Activated CD4-positive, alpha-beta memory T cell treated with anti-CD3 and anti-CD28 coated beads for 36 hours (primary cell): ENCODE results near the gene STARD3NL. TPM values are rescaled to one million over a fixed set of nuclear protein-coding genes. Genes with fewer than 3 reads are reported as not detected.
"Not testable (repeated sequence)": the region's sequence is repeated elsewhere in the genome, so short reads cannot be mapped to it uniquely, and the experiment has no call there.

Source experiments
- CTCF ChIA-PET: fragments of 350-600 bp; sonication (Branson Sonifier 250); formaldehyde crosslinking; loops from one replicate; lab custom pipeline; 2021; ENCODE audit warnings: antibody characterized with exemption, inconsistent platforms; lab: Charles Lee
- POLR2A ChIA-PET: fragments of 350-600 bp; sonication (Branson Sonifier 250); formaldehyde crosslinking; loops from one replicate; lab custom pipeline; 2021; ENCODE audit warnings: antibody characterized with exemption; lab: Charles Lee
- DNase-seq: peaks from one replicate; pipeline ENCODE4 v3.0.0-alpha.2; 2020
- H3K27ac Mint-ChIP-seq: one replicate; pipeline ENCODE4 v1.8.0; 2021; ENCODE audit warnings: mixed read lengths
- H3K27me3 Mint-ChIP-seq: one replicate; pipeline ENCODE4 v1.8.0; 2021; ENCODE audit warnings: mixed read lengths
- H3K36me3 Mint-ChIP-seq: one replicate; pipeline ENCODE4 v1.8.0; 2021; ENCODE audit warnings: mixed read lengths
- H3K4me1 Mint-ChIP-seq: one replicate; pipeline ENCODE4 v1.8.0; 2021; ENCODE audit warnings: low read depth, mixed read lengths
- H3K4me3 Mint-ChIP-seq: one replicate; pipeline ENCODE4 v1.8.0; 2021; ENCODE audit warnings: mild to moderate bottlenecking, mixed read lengths
- H3K9me3 Mint-ChIP-seq: one replicate; pipeline ENCODE4 v1.8.0; 2021; ENCODE audit warnings: mixed read lengths
- intact Hi-C: fragments of 100-400 bp; cut with micrococcal nuclease; formaldehyde crosslinking; loops from one replicate; pipeline ENCODE4 v1.15.1; 2023
- total RNA-seq, 2 experiments: library from RNA; stranded (reverse); gene quantifications; one replicate each; pipeline ENCODE4 v1.2.3, GENCODE V29; 2021

Gene STARD3NL
- total RNA-seq, 2 experiments from 2014 or later = 34.4 to 34.7 TPM

GRCh38 chr7:38163671-38164070, 14.4 kb upstream of the STARD3NL start:
- no peak overlapping the region for H3K4me3 Mint-ChIP-seq
- intact Hi-C loops = no loop called here
- H3K4me1 Mint-ChIP-seq = peaks cover 8% of the 10 kb centered on the region
- DNase-seq = no peak
- no peaks in the 10 kb centered on the region for H3K36me3 Mint-ChIP-seq
- ChIA-PET CTCF (no interaction called here), POLR2A (no interaction called here)
- H3K27me3 Mint-ChIP-seq = peaks cover 12% of the 10 kb centered on the region
- no peaks in the 10 kb centered on the region for H3K9me3 Mint-ChIP-seq
- no peak overlapping the region for H3K27ac Mint-ChIP-seq

- ChIA-PET CTCF (interaction anchor here (1.2 to 2.2 kb wide), 3 partner anchors 47 to 200 kb away, joined by 4 to 5 read pairs (median 4); no protein-coding TSS in a partner anchor), POLR2A (no interaction called here)
- no peak for DNase-seq
- Mint-ChIP-seq H3K4me3 (no peak overlapping the region), H3K27me3 (peaks cover 18% of the 10 kb centered on the region), H3K36me3 (no peaks in the 10 kb centered on the region), H3K27ac (no peak overlapping the region), H3K4me1 (peaks cover 26% of the 10 kb centered on the region), H3K9me3 (no peaks in the 10 kb centered on the region)
- intact Hi-C loops = no loop called here
Observed at GRCh38 chr7:38168890-38169570, 9.0 kb upstream of the STARD3NL start.

- no peaks in the 10 kb centered on the region for H3K9me3 Mint-ChIP-seq
- ChIA-PET CTCF (interaction anchor here (1.2 to 1.7 kb wide), 4 partner anchors 53 to 204 kb away, joined by 4 to 5 read pairs (median 4); no protein-coding TSS in a partner anchor), POLR2A (no interaction called here)
- peaks cover 21% of the 10 kb centered on the region for H3K27me3 Mint-ChIP-seq
- H3K36me3 Mint-ChIP-seq = no peaks in the 10 kb centered on the region
- no peak for DNase-seq
- intact Hi-C loops = no loop called here
- H3K27ac Mint-ChIP-seq = no peak overlapping the region
- peaks cover 28% of the 10 kb centered on the region for H3K4me1 Mint-ChIP-seq
- no peak overlapping the region for H3K4me3 Mint-ChIP-seq
Observed at GRCh38 chr7:38169847-38170246, 8.2 kb upstream of the STARD3NL start.

GRCh38 chr7:38171623-38172391, 6.2 kb upstream of the STARD3NL start:
- H3K4me3 Mint-ChIP-seq = no peak overlapping the region
- H3K9me3 Mint-ChIP-seq = no peaks in the 10 kb centered on the region
- ChIA-PET CTCF (interaction anchor here (1.6 kb wide), 1 partner anchor 44 kb away, joined by 4 read pairs; no protein-coding TSS in a partner anchor), POLR2A (no interaction called here)
- H3K27ac Mint-ChIP-seq = no peak overlapping the region
- H3K4me1 Mint-ChIP-seq = peaks cover 28% of the 10 kb centered on the region
- intact Hi-C loops = no loop called here
- peaks cover 21% of the 10 kb centered on the region for H3K27me3 Mint-ChIP-seq
- H3K36me3 Mint-ChIP-seq = no peaks in the 10 kb centered on the region
- DNase-seq = no peak

GRCh38 chr7:38175547-38175946, 2.5 kb upstream of the STARD3NL start:
- CTCF ChIA-PET = interaction anchor here (1.1 to 1.5 kb wide), 2 partner anchors 40 to 48 kb away, joined by 3 to 4 read pairs; no protein-coding TSS in a partner anchor
- POLR2A ChIA-PET, DNase-seq, H3K4me3 Mint-ChIP-seq, H3K27ac Mint-ChIP-seq, H3K9me3 Mint-ChIP-seq, H3K36me3 Mint-ChIP-seq: not testable (repeated sequence)
- Mint-ChIP-seq H3K4me1 (peaks cover 40% of the 10 kb centered on the region), H3K27me3 (peaks cover 11% of the 10 kb centered on the region)
- intact Hi-C loops = loop anchor here (5.0 kb wide), 1 partner anchor 162 kb away; no protein-coding TSS in a partner anchor

GRCh38 chr7:38177621-38178003, 433 bp upstream of the STARD3NL start:
- intact Hi-C loops = loop anchor here (1.0 to 5.0 kb wide), 6 partner anchors 38 to 191 kb away; no protein-coding TSS in a partner anchor
- Mint-ChIP-seq H3K9me3 (no peaks in the 10 kb centered on the region), H3K4me1 (peaks cover 33% of the 10 kb centered on the region), H3K4me3 (peak overlapping the region; percentile 96), H3K27ac (peak overlapping the region; percentile 90), H3K36me3 (no peaks in the 10 kb centered on the region), H3K27me3 (peaks cover 10% of the 10 kb centered on the region)
- ChIA-PET CTCF (interaction anchor here (0.7 to 1.6 kb wide), 7 partner anchors 38 to 192 kb away, joined by 4 to 14 read pairs (median 5); no protein-coding TSS in a partner anchor), POLR2A (interaction anchor here (1.2 kb wide), 1 partner anchor 9 kb away, joined by 4 read pairs; no protein-coding TSS in a partner anchor)
- DNase-seq = no peak

GRCh38 chr7:38178695-38179344, 775 bp downstream of the STARD3NL start:
- peaks cover 34% of the 10 kb centered on the region for H3K4me1 Mint-ChIP-seq
- POLR2A ChIA-PET = interaction anchor here (1.2 kb wide), 1 partner anchor 8 kb away, joined by 4 read pairs; no protein-coding TSS in a partner anchor
- no peaks in the 10 kb centered on the region for H3K9me3 Mint-ChIP-seq
- peaks cover 7% of the 10 kb centered on the region for H3K27me3 Mint-ChIP-seq
- DNase-seq = no peak
- CTCF ChIA-PET = interaction anchor here (0.7 to 4.6 kb wide), 6 partner anchors 37 to 180 kb away, joined by 3 to 31 read pairs (median 5); no protein-coding TSS in a partner anchor
- H3K27ac Mint-ChIP-seq = peak overlapping the region; percentile 90
- H3K4me3 Mint-ChIP-seq = peak overlapping the region; percentile 96
- peaks cover 3% of the 10 kb centered on the region for H3K36me3 Mint-ChIP-seq
- intact Hi-C loops = loop anchor here (1.0 to 5.0 kb wide), 6 partner anchors 36 to 190 kb away; no protein-coding TSS in a partner anchor

- intact Hi-C loops = loop anchor here (2.0 to 5.0 kb wide), 5 partner anchors 43 to 189 kb away; no protein-coding TSS in a partner anchor
- DNase-seq = no peak
- ChIA-PET CTCF (interaction anchor here (0.9 to 4.6 kb wide), 8 partner anchors 16 to 188 kb away, joined by 3 to 31 read pairs (median 4); no protein-coding TSS in a partner anchor), POLR2A (interaction anchor here (0.9 kb wide), 1 partner anchor 36 kb away, joined by 3 read pairs; no protein-coding TSS in a partner anchor)
- Mint-ChIP-seq H3K27me3 (peaks cover under 1% of the 10 kb centered on the region), H3K4me1 (peaks cover 30% of the 10 kb centered on the region), H3K9me3 (no peaks in the 10 kb centered on the region), H3K27ac (no peak overlapping the region), H3K36me3 (peaks cover 7% of the 10 kb centered on the region), H3K4me3 (peak overlapping the region; percentile 22)
Observed at GRCh38 chr7:38179776-38180226, 1.8 kb downstream of the STARD3NL start.

GRCh38 chr7:38181111-38181510, 3.1 kb downstream of the STARD3NL start:
- Mint-ChIP-seq H3K4me1 (peaks cover 35% of the 10 kb centered on the region), H3K9me3 (no peaks in the 10 kb centered on the region), H3K27ac (no peak overlapping the region), H3K27me3 (no peaks in the 10 kb centered on the region), H3K36me3 (peaks cover 7% of the 10 kb centered on the region), H3K4me3 (no peak overlapping the region)
- ChIA-PET POLR2A (no interaction called here), CTCF (interaction anchor here (0.9 to 4.6 kb wide), 5 partner anchors 14 to 193 kb away, joined by 3 to 31 read pairs (median 3); no protein-coding TSS in a partner anchor)
- intact Hi-C loops = no loop called here
- no peak for DNase-seq

GRCh38 chr7:38182450-38182849, 4.4 kb downstream of the STARD3NL start:
- H3K27ac Mint-ChIP-seq = no peak overlapping the region
- intact Hi-C loops = no loop called here
- no peak for DNase-seq
- peaks cover 7% of the 10 kb centered on the region for H3K36me3 Mint-ChIP-seq
- H3K4me3 Mint-ChIP-seq = no peak overlapping the region
- no peaks in the 10 kb centered on the region for H3K27me3 Mint-ChIP-seq
- peaks cover 37% of the 10 kb centered on the region for H3K4me1 Mint-ChIP-seq
- ChIA-PET POLR2A (no interaction called here), CTCF (interaction anchor here (3.0 to 4.6 kb wide), 2 partner anchors 33 to 186 kb away, joined by 12 to 31 read pairs; no protein-coding TSS in a partner anchor)
- H3K9me3 Mint-ChIP-seq = no peaks in the 10 kb centered on the region
